Calu3 (cell line): Measurements from ENCODE around the gene IGIP. TPM values are rescaled to one million over a fixed set of nuclear protein-coding genes. Genes with fewer than 3 reads are reported as not detected.

Experiments used
- BruUV-seq: library from RNA; stranded (reverse); fragments of 400-500 nt; replicated peaks from 2 replicates; lab custom pipeline; 2021; lab: Mats Ljungman, UMichigan
- CTCF ChIA-PET: fragments of 300-600 bp; sonication (Branson Sonifier 250); formaldehyde crosslinking; loops from one replicate; lab custom pipeline; 2022; ENCODE audit warnings: antibody characterized with exemption; lab: Charles Lee
- DNase-seq: peaks from one replicate; pipeline ENCODE4 v3.0.0; 2022
- H3K27ac Mint-ChIP-seq: one replicate; pipeline ENCODE4 v1.8.0; 2022; ENCODE audit warnings: mixed read lengths; ENCODE audit not compliant: unreplicated experiment
- H3K27me3 Mint-ChIP-seq: one replicate; pipeline ENCODE4 v1.8.0; 2022; ENCODE audit warnings: mixed read lengths; ENCODE audit not compliant: unreplicated experiment
- H3K36me3 Mint-ChIP-seq: one replicate; pipeline ENCODE4 v1.8.0; 2022; ENCODE audit warnings: mild to moderate bottlenecking, moderate library complexity, mixed read lengths; ENCODE audit not compliant: insufficient read depth, unreplicated experiment
- H3K4me1 Mint-ChIP-seq: one replicate; pipeline ENCODE4 v1.8.0; 2022; ENCODE audit warnings: mild to moderate bottlenecking, low read depth, mixed read lengths; ENCODE audit not compliant: unreplicated experiment
- H3K4me3 Mint-ChIP-seq: one replicate; pipeline ENCODE4 v1.8.0; 2022; ENCODE audit warnings: mild to moderate bottlenecking, low read depth, moderate library complexity, mixed read lengths; ENCODE audit not compliant: unreplicated experiment
- H3K9me3 Mint-ChIP-seq: one replicate; pipeline ENCODE4 v1.8.0; 2022; ENCODE audit warnings: low read depth, mixed read lengths; ENCODE audit not compliant: unreplicated experiment
- CTCF ChIP-seq: fragments of 200-600 bp; IDR thresholded peaks from one replicate; pipeline ENCODE4 v1.8.0; 2022; ENCODE audit warnings: antibody characterized with exemption; ENCODE audit not compliant: unreplicated experiment
- intact Hi-C: fragments of 100-400 bp; cut with micrococcal nuclease; formaldehyde crosslinking; loops from one replicate; pipeline ENCODE4 v1.10.0; 2022; ENCODE audit not compliant: unreplicated experiment
- total RNA-seq: library from RNA; stranded (reverse); gene quantifications from 2 replicates; pipeline ENCODE4 v1.2.3, GENCODE V29; 2022

The IGIP gene
- total RNA-seq, 1 experiment from 2014 or later = 6.2 TPM

DNA sequence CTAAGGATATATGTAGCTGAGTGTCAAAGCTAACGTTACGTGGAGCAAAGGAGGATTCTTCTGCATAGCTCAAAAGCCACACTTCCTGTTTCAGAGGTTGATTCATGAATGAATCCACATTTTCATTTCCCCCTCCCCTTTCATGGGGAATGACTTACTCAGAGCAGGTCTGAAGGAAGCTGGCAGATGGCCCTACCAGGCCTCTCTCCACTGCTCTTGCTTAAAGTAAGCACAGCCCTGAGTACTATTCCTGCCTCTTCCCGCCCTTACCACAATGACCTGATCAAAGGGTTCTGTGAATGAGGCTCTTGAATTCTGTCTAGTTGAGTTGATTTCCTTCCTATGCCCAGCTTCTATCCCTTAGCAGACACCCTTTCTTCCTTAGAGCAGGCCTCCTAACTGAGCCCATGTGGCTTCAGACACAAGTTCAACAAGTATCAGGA lies 6.3 kb downstream of the IGIP start:
- intact Hi-C loops = no loop called here
- no TSS peak for BruUV-seq
- TF ChIP-seq CTCF = no peak
- Mint-ChIP-seq H3K36me3 (no peaks in the 10 kb centered on the region), H3K27ac (no peak overlapping the region), H3K27me3 (no peaks in the 10 kb centered on the region), H3K9me3 (no peaks in the 10 kb centered on the region), H3K4me3 (no peak overlapping the region), H3K4me1 (peaks cover 11% of the 10 kb centered on the region)
- DNase-seq = peak; percentile 36
- CTCF ChIA-PET = interaction anchor here (0.6 to 1.4 kb wide), 5 partner anchors 12 to 271 kb away, joined by 3 to 11 read pairs (median 4); no protein-coding TSS in a partner anchor

GRCh38 chr5:140133514-140134167 lies 7.9 kb downstream of the IGIP start:
- Mint-ChIP-seq H3K27ac (no peak overlapping the region), H3K27me3 (no peaks in the 10 kb centered on the region), H3K4me1 (peaks cover 11% of the 10 kb centered on the region), H3K4me3 (no peak overlapping the region), H3K36me3 (no peaks in the 10 kb centered on the region), H3K9me3 (no peaks in the 10 kb centered on the region)
- intact Hi-C loops = no loop called here
- DNase-seq = no peak
- BruUV-seq = no TSS peak
- TF ChIP-seq CTCF = no peak
- CTCF ChIA-PET = interaction anchor here (0.5 to 2.5 kb wide), 3 partner anchors 11 to 61 kb away, joined by 4 to 9 read pairs (median 6); no protein-coding TSS in a partner anchor

DNA sequence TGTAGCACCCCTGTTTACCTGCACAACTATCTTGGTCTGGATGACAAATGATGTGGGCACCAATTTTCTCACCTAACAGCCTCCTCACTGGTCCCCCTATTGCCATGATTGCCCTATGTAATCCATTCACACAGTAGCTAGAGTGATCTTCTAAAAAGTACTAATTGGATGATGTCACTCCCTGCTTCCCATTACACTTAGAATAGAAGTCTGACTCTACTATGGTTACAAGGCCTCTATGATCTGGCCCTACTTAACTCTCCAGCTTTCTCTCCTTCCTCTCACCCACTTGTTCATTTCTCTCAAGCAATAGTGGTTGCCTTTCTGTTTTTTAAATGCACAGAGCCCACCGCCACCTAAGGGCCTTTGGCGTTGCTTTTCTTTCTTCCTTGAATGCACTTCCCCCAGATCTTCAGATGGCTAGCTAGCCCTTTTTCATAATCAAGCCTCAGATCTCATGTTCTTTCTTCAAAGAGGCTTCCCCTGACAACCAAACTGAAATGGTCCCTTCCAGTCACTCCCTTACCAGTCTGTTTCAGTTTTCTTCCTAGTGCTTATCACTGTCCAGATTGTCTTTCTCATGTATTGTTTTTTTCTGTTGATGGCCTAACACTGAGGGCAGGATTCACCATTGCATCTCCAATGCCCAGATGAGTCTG lies 8.7 kb downstream of the IGIP start:
- no peaks in the 10 kb centered on the region for H3K27me3 Mint-ChIP-seq
- no peak overlapping the region for H3K27ac Mint-ChIP-seq
- H3K36me3 Mint-ChIP-seq = no peaks in the 10 kb centered on the region
- no peaks in the 10 kb centered on the region for H3K9me3 Mint-ChIP-seq
- CTCF ChIA-PET = interaction anchor here (0.5 to 2.5 kb wide), 3 partner anchors 10 to 62 kb away, joined by 4 to 9 read pairs (median 6); no protein-coding TSS in a partner anchor
- H3K4me3 Mint-ChIP-seq = no peak overlapping the region
- intact Hi-C loops = no loop called here
- no peak for DNase-seq
- TF ChIP-seq CTCF = no peak
- no TSS peak for BruUV-seq
- H3K4me1 Mint-ChIP-seq = peaks cover 11% of the 10 kb centered on the region

DNA sequence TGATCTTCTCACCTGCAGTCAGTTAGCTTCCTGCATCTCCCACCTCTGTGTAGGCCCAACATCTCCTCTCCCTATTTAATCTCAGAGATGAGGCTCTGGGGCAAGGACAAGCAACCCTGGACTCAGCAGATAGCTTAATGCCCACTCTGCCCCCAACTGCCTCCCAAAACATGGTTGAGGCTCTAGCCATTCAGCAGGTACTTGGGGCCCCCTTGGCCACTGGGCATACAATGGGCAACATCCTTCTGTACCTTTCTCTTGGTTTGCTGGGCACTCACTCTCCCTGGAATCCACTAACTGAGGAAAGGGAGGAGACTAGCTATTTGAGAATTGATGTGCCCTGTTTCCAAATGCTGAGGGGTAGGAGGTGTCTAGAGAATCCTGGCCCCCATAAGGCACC lies 9.4 kb downstream of the IGIP start:
- intact Hi-C loops = no loop called here

More for the DNA sequence above, 9.4 kb downstream of the IGIP start:
- Mint-ChIP-seq H3K4me1 (peaks cover 11% of the 10 kb centered on the region), H3K9me3 (no peaks in the 10 kb centered on the region), H3K36me3 (no peaks in the 10 kb centered on the region), H3K27ac (no peak overlapping the region), H3K27me3 (peaks cover 7% of the 10 kb centered on the region), H3K4me3 (no peak overlapping the region)
- BruUV-seq = no TSS peak
- DNase-seq = no peak
- CTCF ChIA-PET = interaction anchor here (2.5 kb wide), 1 partner anchor 9 kb away, joined by 9 read pairs; no protein-coding TSS in a partner anchor
- TF ChIP-seq CTCF = no peak
